IPS DF 4.7 (cell line): Measurements from ENCODE around the gene GPR15LG.
"Not testable (repeated sequence)": the region's sequence is repeated elsewhere in the genome, so short reads cannot be mapped to it uniquely, and the experiment has no call there.

ENCODE experiments used
- DNase-seq: peaks from one replicate; pipeline ENCODE4 v3.0.0-alpha.2; 2013; ENCODE audit warnings: low spot score; ENCODE audit errors: extremely low read depth

GPR15LG gene

DNA sequence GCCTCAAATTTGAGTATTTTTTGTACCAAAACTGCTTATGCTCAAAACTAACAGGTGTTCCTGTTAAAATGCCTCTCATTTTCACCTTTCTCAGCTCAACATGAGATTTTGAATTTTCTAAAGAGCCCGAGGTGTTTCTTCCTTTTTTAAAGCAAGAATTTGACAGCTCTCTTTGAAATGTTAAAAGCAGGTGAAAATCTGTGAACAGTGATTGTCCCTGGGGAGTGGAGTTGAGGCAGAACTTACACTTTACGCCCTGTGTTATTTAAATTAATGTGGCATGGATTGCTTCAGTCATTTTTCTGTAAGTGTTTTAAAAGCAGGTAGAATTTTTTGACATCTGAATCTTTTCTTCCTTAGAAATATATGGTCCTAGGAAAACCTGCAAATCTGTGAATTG, 9.2 kb upstream of the GPR15LG start:
- DNase-seq, result no peak

DNA sequence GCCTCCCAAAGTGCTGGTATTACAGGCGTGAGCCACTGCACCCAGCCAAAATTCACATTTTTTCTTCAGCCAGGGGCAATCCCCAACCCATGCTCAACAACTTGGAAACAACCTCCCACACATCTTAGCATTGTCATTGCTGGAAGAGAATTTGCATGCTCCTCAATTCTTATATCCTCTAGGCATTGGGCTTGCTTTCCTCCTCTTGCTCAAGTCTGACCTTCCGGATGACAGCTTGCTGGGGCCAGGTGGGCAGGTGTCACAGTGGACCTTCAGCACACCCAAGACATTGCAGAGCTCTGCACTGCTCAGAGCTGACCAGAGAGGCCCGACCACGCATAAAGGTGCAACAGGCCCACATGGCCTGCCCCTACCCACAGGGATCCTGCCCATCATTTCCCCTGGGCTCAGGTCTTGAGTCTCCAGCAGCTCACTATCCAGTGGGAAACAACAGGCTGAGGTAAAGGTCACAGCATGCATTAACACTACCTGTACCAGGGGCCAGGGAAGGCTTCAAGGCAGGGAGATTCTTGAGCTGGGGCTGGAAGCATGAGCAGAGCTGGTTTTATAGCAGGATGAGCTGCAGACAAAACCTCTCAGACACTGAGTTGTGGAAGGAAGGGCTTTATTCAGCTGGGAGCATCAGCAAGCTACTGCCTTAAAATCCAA, 6.8 kb upstream of the GPR15LG start:
- no peak for DNase-seq

DNA sequence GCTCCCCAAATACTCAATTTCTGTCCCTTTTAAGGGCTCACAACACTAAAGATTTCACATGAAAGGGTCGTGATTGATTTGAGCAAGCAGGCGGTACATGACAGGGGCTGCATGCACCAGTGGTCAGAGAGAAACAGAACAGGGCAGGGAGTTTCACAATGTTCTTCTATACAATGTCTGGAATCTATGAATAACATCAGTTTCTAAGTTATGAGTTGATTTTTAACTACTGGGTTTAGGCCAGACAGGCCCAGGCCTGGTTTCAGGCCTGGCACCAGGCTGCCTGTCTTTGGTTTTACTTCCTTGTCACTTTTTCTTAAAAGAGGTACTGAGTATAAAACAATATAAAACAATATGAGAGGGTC, 6.3 kb upstream of the GPR15LG start:
- not testable (repeated sequence) for DNase-seq

DNA sequence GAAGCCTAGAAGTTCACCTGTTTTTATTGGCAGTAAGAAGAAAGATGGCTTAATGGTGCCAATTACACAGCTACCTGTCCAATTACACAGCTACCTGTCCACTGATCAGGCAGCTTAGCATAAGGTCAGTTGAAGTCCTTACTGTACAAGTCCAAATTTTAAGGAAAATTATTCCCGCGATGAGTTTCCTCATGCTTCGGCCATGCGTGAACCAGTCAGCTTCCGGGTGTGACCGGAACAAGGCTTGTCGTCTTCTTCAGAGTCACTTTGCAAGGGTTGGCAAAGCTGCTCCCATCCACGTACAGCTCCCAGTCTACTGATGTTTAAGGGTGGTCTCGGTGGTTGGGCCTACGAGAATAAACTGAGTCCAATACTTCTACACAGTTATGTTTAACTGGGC, 5.2 kb upstream of the GPR15LG start:
- not testable (repeated sequence) for DNase-seq

DNA sequence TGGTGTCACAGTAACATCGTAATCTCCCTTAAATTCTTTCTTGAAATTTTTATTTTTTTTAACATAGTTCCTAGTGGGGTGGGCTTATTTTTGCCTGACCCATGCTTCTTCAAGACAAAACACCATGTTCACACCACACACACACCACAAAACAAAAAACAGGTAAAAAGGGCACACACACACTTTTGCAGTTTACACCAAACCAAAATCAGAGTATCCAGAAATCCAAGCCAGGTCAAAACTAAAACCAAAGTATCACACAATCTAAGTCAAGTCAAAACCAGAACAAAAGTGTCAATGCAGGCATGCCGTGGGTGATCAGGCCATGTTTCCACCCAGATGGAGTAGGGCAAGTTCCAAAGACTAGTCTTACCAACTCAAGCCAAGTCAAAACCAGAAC, 2.4 kb upstream of the GPR15LG start:
- not testable (repeated sequence) for DNase-seq

DNA sequence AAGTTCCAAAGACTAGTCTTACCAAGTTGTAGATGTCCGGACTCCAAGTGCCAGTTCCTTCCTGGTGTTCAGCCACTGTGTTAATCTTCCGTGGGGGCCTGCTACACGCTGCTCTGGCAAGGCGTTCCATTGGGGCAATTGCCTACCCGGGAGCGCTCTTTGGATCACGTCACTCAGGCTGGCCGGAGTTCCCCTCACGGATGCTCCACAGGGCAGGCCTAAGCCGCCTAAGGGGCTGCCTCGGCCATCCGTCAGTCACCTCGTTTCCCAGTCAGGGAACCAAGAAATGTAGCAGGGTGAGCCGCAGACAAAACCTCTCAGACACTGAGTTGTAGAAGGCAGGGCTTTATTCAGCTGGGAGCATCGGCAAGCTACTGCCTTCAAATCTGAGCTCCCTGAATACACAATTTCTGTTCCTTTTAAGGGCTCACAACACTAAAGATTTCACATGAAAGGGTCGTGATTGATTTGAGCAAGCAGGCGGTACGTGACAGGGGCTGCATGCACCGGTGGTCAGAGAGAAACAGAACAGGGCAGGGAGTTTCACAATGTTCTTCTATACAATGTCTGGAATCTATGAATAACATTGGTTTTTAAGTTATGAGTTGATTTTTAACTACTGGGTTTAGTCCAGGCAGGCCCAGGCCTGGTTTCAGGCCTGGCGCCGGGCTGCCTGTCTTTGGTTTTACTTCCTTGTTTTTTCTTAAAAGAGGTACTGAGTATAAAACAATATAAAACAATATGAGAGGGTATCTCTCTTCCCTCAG, 1.7 kb upstream of the GPR15LG start:
- not testable (repeated sequence) for DNase-seq

DNA sequence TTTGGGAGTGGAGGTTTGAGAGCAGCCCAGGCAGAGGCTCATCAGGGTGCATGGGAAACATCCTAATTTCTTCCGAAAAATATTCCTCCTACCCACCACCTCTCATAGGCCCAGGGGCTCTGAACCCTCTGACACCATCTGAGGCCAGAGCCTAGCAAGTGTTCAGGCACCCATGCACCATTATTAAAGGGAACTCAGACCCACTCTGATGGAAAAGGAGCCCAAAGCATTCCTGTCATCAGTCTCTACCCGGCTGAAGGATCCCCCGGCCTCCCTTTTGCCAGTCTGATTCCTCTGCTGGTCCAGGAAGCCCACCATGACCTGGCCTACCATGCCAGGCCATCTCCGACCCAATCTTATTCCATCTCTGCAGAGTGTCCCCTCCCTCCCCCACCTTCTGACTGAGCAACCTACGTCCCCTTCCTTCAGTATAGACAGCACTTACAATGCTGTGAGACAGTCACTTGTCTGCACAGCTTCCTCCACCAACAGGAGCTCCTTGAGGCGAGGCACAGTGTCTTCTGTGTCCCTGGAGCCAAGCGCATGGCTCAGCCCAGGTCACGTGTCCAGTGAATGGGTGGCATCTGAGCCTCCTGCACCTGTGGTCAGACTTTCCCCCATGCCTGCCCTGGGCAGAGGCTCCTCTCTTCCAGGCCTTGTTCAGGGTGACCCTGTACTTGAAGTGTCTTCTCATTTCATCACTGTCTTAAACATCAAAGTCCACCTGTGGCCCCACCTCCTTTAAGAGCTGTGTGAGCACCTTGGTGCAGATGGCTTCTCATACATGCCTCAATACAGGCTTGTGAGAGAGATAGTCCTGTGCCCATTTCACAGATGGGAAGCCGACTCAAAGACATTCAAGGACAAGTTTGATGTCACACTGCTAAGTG, 889 bp upstream of the GPR15LG start:
- DNase-seq, result no peak

DNA sequence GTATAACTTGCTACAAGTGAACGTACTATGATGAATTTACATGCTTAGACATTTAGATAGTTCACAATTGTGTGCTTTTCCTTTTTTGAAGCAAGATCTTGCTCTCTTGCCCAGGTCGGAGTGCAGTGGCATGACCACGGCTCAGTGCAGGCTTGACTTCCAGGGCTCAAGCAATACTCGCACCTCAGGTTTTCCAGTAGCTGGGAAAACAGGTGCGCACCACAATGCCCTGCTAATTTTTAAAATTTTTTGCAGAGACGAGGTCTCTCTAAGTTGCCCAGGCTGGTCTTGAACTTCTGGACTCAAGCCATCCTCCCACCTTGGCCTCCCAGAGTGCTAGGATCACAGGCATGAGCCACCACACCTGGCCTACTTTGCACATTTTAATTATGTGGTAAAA, 1.8 kb downstream of the GPR15LG start:
- no peak for DNase-seq

DNA sequence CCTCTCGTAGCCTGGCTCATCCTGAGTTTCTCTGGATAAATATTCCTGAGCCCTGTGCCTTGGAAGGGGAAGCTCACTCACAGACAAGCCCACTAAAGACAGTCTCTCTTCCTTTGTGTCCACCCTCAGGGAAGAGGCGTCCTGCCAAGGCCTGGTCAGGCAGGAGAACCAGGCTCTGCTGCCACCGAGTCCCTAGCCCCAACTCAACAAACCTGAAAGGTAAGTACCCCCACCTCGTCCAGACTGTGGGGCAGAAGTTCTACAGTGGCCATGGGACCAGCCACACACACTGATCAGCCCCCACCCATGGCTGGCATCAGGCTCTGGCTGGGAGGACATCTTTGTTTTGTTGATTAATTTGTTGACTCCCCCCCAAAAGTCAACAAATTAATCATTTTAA, 2.8 kb downstream of the GPR15LG start:
- DNase-seq, result no peak

DNA sequence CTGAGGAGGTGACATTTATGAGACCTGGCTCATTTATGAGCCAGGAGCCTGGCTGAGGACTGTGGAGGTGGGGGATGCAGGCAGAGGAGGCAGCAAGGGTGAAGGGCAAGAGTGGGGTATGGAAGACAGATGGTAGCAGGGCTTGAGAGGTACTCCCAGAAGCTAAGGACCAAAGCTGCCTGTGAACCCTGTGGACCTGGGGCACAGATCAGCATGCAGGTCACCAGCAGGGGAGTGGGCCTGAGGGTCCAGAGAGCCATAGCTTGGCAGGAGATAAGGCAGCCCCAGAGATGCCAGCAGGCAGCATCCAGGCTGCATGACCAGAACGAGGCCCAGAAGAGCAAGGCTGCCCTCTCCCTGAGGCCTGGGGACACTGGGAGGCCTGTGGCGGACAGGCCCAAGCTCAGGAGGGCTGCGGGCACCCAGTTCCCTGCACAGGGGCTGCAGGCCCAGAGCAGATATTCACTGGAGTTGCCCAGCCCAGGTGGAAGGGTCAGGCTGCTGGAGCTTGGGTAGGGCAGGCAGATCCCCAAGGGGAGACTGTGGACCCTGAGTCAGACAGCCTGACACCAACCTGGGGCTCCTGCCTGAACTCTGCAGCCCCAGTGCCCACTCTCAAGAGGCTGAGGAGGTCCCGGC, 3.4 kb downstream of the GPR15LG start:
- no peak for DNase-seq

DNA sequence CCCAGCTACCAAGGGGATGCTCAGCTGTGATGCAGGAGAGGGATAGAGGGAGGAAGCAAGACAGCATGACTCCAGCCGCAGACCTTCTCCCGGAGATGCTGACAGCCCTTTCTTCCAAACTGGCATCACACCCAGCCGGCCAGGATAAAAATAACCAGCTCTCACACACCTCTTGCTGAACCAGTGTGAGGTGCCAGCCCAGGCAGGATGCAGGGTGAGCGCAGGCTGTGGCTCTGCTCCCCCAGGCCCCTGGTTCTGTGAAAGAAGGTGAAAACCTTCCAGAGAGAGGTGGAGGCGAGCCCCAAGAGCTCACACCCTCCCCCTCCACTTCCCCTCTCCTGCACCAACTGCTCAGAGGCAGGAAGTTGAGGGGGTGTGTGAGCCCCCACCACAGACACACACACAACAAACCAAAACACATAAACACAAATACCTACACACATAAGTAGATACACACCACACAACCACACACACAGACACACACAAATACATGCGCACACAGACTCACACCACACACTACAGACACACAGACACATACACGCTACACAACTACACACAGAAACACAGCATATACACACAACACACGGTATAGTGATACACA, 4.0 kb downstream of the GPR15LG start:
- DNase-seq, result no peak

DNA sequence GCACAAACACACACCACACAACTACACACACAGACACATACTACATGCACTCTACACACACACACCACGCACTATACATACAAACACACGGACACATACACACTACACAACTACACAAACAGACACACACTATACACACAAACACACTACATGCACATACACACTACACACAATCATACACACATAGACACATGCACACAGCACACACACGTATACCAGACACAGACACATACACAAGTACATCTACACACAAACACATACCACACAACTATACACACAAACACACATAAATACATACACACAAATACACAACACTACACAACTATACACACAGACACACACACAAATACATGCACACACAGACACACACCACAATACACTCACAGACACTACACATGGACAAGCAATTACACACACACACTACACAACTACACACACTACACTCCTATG, 4.6 kb downstream of the GPR15LG start:
- no peak for DNase-seq

DNA sequence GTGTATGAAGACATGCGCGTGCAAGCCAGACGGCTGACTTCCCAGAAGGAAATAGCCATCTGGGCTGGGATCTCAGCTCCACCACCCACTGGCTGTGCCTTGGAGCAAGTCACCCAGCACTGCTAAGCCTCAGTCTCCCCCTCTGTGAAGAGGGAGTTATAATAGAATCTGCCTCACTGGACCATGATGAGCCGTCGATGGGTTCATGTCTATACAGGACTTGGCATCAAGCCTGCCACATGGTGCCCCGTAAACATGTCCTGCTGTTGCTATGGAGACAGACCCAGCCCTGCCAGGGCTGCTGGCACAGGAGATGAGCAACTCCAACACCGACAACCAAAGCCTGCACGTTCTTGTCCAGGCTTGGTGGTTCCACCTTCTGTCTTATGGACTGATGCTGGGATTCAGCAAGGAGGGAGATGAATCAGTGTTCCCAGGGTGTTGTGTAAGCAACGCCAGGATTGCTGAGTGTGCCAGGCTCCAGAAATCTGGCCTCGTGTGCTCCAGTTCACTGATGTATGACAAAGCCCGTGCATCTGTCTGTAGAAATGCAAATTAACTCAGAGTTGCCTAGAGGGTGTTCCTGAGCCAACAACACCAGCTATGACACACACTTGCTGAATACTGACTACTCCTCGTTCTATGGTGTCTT, 5.6 kb downstream of the GPR15LG start:
- DNase-seq, result no peak

DNA sequence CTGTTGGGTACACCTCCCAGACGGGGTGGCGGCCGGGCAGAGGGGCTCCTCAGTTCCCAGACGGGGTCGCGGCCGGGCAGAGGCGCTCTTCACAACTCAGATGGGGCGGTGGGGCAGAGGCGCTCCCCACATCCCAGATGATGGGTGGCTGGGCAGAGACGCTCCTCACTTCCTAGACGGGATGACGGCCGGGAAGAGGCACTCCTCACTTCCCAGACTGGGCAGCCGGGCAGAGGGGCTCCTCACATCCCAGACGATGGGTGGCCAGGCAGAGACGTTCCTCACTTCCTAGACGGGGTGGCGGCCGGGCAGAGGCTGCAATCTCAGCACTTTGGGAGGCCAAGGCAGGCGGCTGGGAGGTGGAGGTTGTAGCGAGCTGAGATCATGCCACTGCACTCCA, 6.8 kb downstream of the GPR15LG start:
- not testable (repeated sequence) for DNase-seq

DNA sequence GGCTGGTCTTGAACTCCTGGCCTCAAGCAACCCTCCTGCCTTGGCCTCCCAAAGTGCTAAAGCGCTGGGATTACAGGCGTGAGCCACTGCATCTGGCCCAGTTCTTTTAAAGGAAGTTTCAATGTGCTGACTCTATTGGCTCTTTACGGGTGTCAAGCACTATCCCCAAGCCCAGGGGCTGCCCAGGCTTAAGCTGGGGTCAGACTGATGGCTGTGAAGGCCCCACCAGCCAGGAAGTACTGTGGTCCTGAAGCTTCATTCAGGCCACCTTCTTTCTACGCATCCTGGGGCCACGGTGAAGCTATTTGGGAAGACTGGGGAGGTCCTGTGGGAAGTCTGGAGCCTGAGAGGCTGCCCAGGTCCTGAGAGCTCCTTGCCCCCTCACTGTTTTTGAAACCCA, 8.0 kb downstream of the GPR15LG start:
- no peak for DNase-seq

DNA sequence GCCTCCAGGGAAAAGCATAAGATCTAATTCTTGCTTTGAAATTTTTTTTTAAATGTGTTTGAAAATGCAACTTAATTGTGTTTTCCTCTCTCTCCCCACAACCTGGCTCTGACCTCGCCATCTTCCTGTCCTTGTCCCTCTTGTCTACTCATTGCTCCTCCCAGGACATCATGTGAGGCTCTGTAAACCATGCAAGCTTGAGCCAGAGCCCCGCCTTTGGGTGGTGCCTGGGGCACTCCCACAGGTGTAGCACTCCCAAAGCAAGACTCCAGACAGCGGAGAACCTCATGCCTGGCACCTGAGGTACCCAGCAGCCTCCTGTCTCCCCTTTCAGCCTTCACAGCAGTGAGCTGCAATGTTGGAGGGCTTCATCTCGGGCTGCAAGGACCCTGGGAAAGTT, 10.9 kb downstream of the GPR15LG start:
- no peak for DNase-seq

DNA sequence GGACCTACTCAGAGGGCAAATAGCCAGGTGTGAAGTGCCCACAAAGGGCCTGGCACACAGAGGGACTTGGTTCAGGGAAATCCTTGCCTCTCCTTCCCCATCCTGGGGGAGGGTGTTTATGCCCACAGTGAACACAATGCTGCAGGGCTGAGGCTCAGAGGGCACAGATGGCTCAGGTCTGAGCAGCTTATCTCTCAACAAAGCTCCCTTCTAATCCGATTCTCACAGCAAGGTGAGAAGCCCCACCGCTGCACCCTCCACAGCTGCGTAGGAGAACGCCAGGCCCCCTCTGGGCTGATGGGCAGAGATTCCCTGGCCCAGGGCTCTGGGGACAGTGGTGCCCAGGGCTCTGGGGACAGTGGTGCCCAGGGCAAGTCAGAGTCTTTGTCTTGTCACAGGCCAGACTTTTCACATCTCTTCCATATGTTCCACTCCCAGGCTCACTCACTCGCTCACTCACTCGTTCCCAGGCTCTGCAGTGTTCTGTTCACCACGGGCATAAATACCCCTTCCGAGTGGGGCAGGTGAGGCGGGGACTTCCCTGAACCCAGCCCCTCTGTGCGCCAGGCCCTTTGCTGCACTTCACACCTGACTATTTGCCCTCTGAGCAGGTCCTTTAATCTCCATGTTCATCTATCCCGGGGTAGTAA, 12.1 kb downstream of the GPR15LG start:
- no peak for DNase-seq

DNA sequence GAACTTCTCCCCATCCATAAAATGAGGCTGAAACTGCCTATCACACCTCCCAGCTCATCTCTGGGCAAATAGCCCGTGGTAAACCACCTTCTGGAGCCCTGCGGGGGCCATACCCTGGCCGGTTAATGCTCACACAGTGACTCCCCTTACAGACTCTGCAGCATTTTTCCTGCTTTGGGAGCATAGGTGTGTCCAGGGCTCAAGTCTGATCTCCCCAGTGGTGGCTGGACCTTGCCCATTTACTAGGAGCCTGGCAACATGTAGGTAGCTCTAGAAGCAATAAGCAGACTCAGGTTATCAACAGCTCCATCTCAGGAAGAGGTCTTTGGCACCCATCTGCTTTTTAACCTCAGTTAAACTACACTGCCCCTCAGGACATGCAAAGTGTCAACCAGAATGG, 15.2 kb downstream of the GPR15LG start:
- no peak for DNase-seq

DNA sequence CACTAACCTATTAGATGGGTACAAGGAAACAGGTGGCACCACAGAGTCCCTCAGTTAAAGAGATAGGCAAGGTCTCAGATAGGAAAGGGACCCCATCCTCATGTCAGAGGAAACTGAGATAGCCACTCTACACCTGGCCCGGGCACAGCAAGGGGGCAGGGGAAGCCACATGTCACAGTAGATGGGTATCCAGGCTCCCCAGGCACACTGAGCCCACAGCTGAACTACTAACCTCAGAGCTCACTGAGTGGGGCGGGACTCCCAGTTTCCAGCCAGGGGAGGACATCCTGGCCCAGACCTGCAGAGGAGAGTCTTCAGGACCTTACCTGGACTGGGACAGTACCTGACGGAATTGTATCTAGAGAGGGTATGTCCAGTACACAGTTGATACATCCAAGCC, 17.0 kb downstream of the GPR15LG start:
- no peak for DNase-seq

DNA sequence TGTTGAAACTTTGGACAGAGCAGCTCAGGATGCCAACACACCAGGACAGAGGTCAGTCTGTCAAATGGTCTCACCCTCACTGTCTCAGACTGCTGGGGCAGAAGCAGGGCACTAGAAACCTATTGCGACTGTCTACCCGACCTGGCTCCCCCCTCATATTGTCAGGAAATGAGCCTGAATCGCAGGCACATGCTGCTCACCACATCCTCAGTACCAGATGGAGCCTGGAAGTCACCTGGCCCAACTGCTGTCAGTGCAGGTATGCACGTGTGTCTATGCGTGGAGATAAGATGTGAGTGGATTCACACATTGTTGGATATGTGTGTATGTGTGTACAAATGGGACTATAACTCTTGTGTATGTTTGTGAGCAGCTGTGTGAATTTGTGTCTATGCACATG, 17.5 kb downstream of the GPR15LG start:
- no peak for DNase-seq
